GM19455 (cell line): ENCODE data around the gene ADAMTS14.
"Not testable (repeated sequence)": the region's sequence is repeated elsewhere in the genome, so short reads cannot be mapped to it uniquely, and the experiment has no call there.

Experiments used
- ATAC-seq: cut with Tn5 transposase; IDR thresholded peaks from one replicate; pipeline ENCODE4 v1.9.1; 2021; ENCODE audit not compliant: unreplicated experiment

The ADAMTS14 gene

GRCh38 chr10:70655316-70655715, 17.0 kb upstream of the ADAMTS14 start:
- no peak for ATAC-seq

- peak; percentile 83 for ATAC-seq
Observed at GRCh38 chr10:70656489-70656888, 15.8 kb upstream of the ADAMTS14 start.

- ATAC-seq, result no peak
Observed at GRCh38 chr10:70657041-70657440, 15.3 kb upstream of the ADAMTS14 start.

GRCh38 chr10:70658582-70659136, 13.6 kb upstream of the ADAMTS14 start:
- no peak for ATAC-seq

- no peak for ATAC-seq
Observed at GRCh38 chr10:70659306-70659705, 13.0 kb upstream of the ADAMTS14 start.

- no peak for ATAC-seq
Observed at GRCh38 chr10:70660722-70661121, 11.6 kb upstream of the ADAMTS14 start.

- ATAC-seq, result no peak
Observed at GRCh38 chr10:70661623-70662361, 10.5 kb upstream of the ADAMTS14 start.

GRCh38 chr10:70662362-70663220, 9.7 kb upstream of the ADAMTS14 start:
- ATAC-seq, result no peak

- not testable (repeated sequence) for ATAC-seq
Observed at GRCh38 chr10:70663458-70664409, 8.6 kb upstream of the ADAMTS14 start.

GRCh38 chr10:70664702-70665195, 7.6 kb upstream of the ADAMTS14 start:
- ATAC-seq, result no peak

- no peak for ATAC-seq
Observed at GRCh38 chr10:70666960-70667798, 5.1 kb upstream of the ADAMTS14 start.

GRCh38 chr10:70667818-70668217, 4.5 kb upstream of the ADAMTS14 start:
- ATAC-seq, result not testable (repeated sequence)

GRCh38 chr10:70668454-70668970, 3.8 kb upstream of the ADAMTS14 start:
- no peak for ATAC-seq

- ATAC-seq, result no peak
Observed at GRCh38 chr10:70669015-70669414, 3.3 kb upstream of the ADAMTS14 start.

GRCh38 chr10:70669732-70670317, 2.5 kb upstream of the ADAMTS14 start:
- ATAC-seq, result no peak

- no peak for ATAC-seq
Observed at GRCh38 chr10:70671619-70672164, 614 bp upstream of the ADAMTS14 start.

- ATAC-seq, result no peak
Observed at GRCh38 chr10:70673043-70673928, 980 bp downstream of the ADAMTS14 start.
